IPS-15b (cell line): ENCODE data around the gene MPZ.
"Not testable (repeated sequence)": the region's sequence is repeated elsewhere in the genome, so short reads cannot be mapped to it uniquely, and the experiment has no call there.

Source experiments
- H3K27me3 ChIP-seq: one replicate; pipeline ENCODE4 v1.6.1; 2013; ENCODE audit warnings: low read length; ENCODE audit not compliant: control insufficient read depth, insufficient read depth
- H3K36me3 ChIP-seq: one replicate; pipeline ENCODE4 v1.6.1; 2013; ENCODE audit warnings: low read length; ENCODE audit not compliant: control insufficient read depth, insufficient read depth
- H3K4me1 ChIP-seq: one replicate; pipeline ENCODE4 v1.6.1; 2013; ENCODE audit warnings: mild to moderate bottlenecking, low read length; ENCODE audit not compliant: control insufficient read depth, insufficient read depth
- H3K4me3 ChIP-seq: one replicate; pipeline ENCODE4 v1.5.1; 2013; ENCODE audit warnings: low read depth, low read length
- H3K9ac ChIP-seq: one replicate; pipeline ENCODE4 v1.6.1; 2013; ENCODE audit warnings: low read depth, mild to moderate bottlenecking, low read length
- H3K9me3 ChIP-seq: one replicate; pipeline ENCODE4 v1.6.1; 2013; ENCODE audit warnings: mild to moderate bottlenecking, low read length; ENCODE audit not compliant: control insufficient read depth, insufficient read depth

The MPZ gene

GRCh38 chr1:161309868-161310267 is at the start of gene MPZ:
Gene MPZ (minus strand): TSS chr1:161309968. CDS start chr1:161309905, 63 bp downstream.
- Histone ChIP-seq H3K4me3 (no peak within 1 kb of the TSS), H3K9me3 (no peaks in the 10 kb centered on the region), H3K27me3 (no peaks in the 10 kb centered on the region), H3K4me1 (peaks cover 4% of the 10 kb centered on the region), H3K9ac (no peak within 1 kb of the TSS), H3K36me3 (no peaks in the 10 kb centered on the region)

- Histone ChIP-seq H3K36me3 (no peaks in the 10 kb centered on the region), H3K4me3 (no peak overlapping the region), H3K9ac (no peak overlapping the region), H3K27me3 (no peaks in the 10 kb centered on the region), H3K9me3 (no peaks in the 10 kb centered on the region), H3K4me1 (no peaks in the 10 kb centered on the region)
Observed at GRCh38 chr1:161359291-161359690, 49.5 kb upstream of the MPZ start.

DNA sequence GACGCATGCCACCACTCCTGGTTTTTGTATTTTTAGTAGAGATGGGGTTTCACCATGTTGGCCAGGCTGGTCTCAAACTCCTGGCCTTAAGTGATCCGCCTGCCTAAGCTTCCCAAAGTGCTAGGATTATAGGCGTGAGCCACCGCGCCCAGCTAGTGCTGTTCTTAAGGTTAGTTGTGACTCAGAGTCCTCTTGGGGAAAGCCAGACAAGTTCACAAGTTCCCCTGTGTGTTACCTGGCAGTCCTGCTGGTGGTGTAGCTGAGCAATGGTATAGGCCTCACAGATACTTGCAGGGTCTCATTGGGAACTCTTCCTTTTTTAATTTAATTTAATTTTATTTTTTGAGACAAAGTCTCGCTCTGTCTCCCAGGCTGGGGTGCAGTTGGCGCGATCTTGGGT is 47.3 kb upstream of the MPZ start:
- H3K27me3 ChIP-seq = no peaks in the 10 kb centered on the region
- no peaks in the 10 kb centered on the region for H3K4me1 ChIP-seq
- H3K36me3 ChIP-seq = no peaks in the 10 kb centered on the region
- H3K4me3 ChIP-seq = no peak overlapping the region
- no peak overlapping the region for H3K9ac ChIP-seq
- no peaks in the 10 kb centered on the region for H3K9me3 ChIP-seq

- no peaks in the 10 kb centered on the region for H3K27me3 ChIP-seq
- H3K9ac ChIP-seq = no peak overlapping the region
- no peaks in the 10 kb centered on the region for H3K36me3 ChIP-seq
- no peaks in the 10 kb centered on the region for H3K9me3 ChIP-seq
- H3K4me3 ChIP-seq = no peak overlapping the region
- no peaks in the 10 kb centered on the region for H3K4me1 ChIP-seq
Observed at GRCh38 chr1:161351482-161351881, 41.7 kb upstream of the MPZ start.

GRCh38 chr1:161350671-161351070 is 40.9 kb upstream of the MPZ start:
- no peaks in the 10 kb centered on the region for H3K4me1 ChIP-seq
- H3K27me3 ChIP-seq = no peaks in the 10 kb centered on the region
- H3K4me3 ChIP-seq = no peak overlapping the region
- H3K9me3 ChIP-seq = no peaks in the 10 kb centered on the region
- H3K36me3 ChIP-seq = no peaks in the 10 kb centered on the region
- H3K9ac ChIP-seq = no peak overlapping the region

GRCh38 chr1:161342821-161343220 is 33.1 kb upstream of the MPZ start:
- Histone ChIP-seq H3K36me3 (peaks cover 11% of the 10 kb centered on the region), H3K9ac (no peak overlapping the region), H3K9me3 (no peaks in the 10 kb centered on the region), H3K4me3 (no peak overlapping the region), H3K27me3 (no peaks in the 10 kb centered on the region), H3K4me1 (no peaks in the 10 kb centered on the region)

GRCh38 chr1:161342177-161342576 is 32.4 kb upstream of the MPZ start:
- H3K9me3 ChIP-seq = no peaks in the 10 kb centered on the region
- no peak overlapping the region for H3K9ac ChIP-seq
- H3K36me3 ChIP-seq = peaks cover 11% of the 10 kb centered on the region

GRCh38 chr1:161335796-161336195 is 26.0 kb upstream of the MPZ start:
- Histone ChIP-seq H3K4me3 (no peak overlapping the region), H3K36me3 (peaks cover 9% of the 10 kb centered on the region), H3K4me1 (no peaks in the 10 kb centered on the region), H3K27me3 (no peaks in the 10 kb centered on the region), H3K9me3 (no peaks in the 10 kb centered on the region), H3K9ac (no peak overlapping the region)

More at GRCh38 chr1:161342177-161342576, 32.4 kb upstream of the MPZ start:
- H3K4me1 ChIP-seq = no peaks in the 10 kb centered on the region
- H3K27me3 ChIP-seq = no peaks in the 10 kb centered on the region
- no peak overlapping the region for H3K4me3 ChIP-seq

DNA sequence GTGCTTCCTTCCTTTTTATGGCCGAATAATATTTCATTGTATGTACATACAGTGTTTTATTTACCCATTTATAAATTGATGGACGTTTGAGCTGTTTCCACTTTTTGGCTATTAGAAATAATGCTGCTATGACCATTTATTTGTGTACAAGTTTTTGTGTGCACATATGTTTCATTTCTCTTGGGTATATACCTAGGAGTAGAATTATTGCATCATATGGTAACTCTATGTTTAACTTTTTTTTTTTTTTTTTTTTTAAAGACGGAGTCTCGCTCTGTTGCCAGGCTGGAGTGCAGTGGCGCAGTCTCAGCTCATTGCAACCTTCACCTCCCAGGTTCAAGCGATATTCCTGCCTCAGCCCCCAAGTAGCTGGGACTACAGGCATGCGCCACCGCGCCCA is 23.4 kb upstream of the MPZ start:
- no peak overlapping the region for H3K4me3 ChIP-seq
- no peaks in the 10 kb centered on the region for H3K4me1 ChIP-seq
- no peaks in the 10 kb centered on the region for H3K9me3 ChIP-seq
- H3K9ac ChIP-seq = no peak overlapping the region
- no peaks in the 10 kb centered on the region for H3K27me3 ChIP-seq
- H3K36me3 ChIP-seq = peaks cover 7% of the 10 kb centered on the region

DNA sequence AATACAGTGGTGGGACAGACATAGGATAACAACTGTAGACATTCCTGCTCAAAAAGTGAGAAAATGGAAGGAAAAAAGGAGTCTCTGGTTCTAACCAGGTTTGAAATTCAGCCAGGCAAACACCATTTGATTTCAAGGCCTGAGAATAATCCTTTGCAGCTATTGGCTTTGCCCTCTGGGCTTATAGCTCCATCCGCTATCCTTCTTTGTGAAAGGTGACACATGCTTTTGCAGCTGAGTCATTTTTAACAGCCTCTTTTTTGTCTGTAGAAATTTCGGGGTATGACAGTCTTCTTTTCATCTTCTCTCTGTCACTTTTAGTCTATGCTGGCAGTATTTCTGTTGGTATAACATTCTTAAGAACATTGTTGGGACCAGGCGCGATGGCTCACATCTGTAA is 20.6 kb upstream of the MPZ start:
- H3K4me1 ChIP-seq = no peaks in the 10 kb centered on the region
- no peaks in the 10 kb centered on the region for H3K9me3 ChIP-seq
- H3K27me3 ChIP-seq = no peaks in the 10 kb centered on the region
- no peak overlapping the region for H3K4me3 ChIP-seq
- peaks cover 7% of the 10 kb centered on the region for H3K36me3 ChIP-seq
- H3K9ac ChIP-seq = no peak overlapping the region

- H3K4me3 ChIP-seq = no peak overlapping the region
- H3K36me3 ChIP-seq = peaks cover 4% of the 10 kb centered on the region
- no peaks in the 10 kb centered on the region for H3K27me3 ChIP-seq
- no peak overlapping the region for H3K9ac ChIP-seq
- no peaks in the 10 kb centered on the region for H3K9me3 ChIP-seq
- H3K4me1 ChIP-seq = no peaks in the 10 kb centered on the region
Observed at GRCh38 chr1:161324020-161324419, 14.3 kb upstream of the MPZ start.

GRCh38 chr1:161315841-161316674 is 6.3 kb upstream of the MPZ start:
- Histone ChIP-seq H3K9ac (peak overlapping the region; percentile 26), H3K4me3 (peak overlapping the region; percentile 98), H3K4me1 (peaks cover 10% of the 10 kb centered on the region)
- not testable (repeated sequence) for H3K27me3 ChIP-seq, H3K9me3 ChIP-seq, H3K36me3 ChIP-seq
